Activated CD8-positive, alpha-beta memory T cell treated with anti-CD3 and anti-CD28 coated beads, Interleukin-2, amount 50 U/mL, for 4 hours (primary cell): ENCODE measurements around the gene MRPL48.

Experiments
- DNase-seq: peaks from one replicate; pipeline ENCODE4 v3.0.0-alpha.2; 2020

Gene MRPL48

GRCh38 chr11:73894725-73895335 is 107.2 kb downstream of the MRPL48 start:
- DNase-seq = no peak

GRCh38 chr11:73902303-73902702 is 114.6 kb downstream of the MRPL48 start:
- no peak for DNase-seq

GRCh38 chr11:73907191-73907590 is 119.5 kb downstream of the MRPL48 start:
- DNase-seq = no peak

GRCh38 chr11:73912026-73912425 is 124.4 kb downstream of the MRPL48 start:
- DNase-seq = no peak

- DNase-seq = no peak
Observed at GRCh38 chr11:73913472-73913871, 125.8 kb downstream of the MRPL48 start.

GRCh38 chr11:73914284-73914683 is 126.6 kb downstream of the MRPL48 start:
- DNase-seq = no peak
